CD4-positive, CD25-positive, alpha-beta regulatory T cell (primary cell): Measurements from ENCODE around the gene RNF149. TPM values are rescaled to one million over a fixed set of nuclear protein-coding genes. Genes with fewer than 3 reads are reported as not detected.
"Not testable (repeated sequence)": the region's sequence is repeated elsewhere in the genome, so short reads cannot be mapped to it uniquely, and the experiment has no call there.

Experiments used
- ATAC-seq, 2 donors: fragments of 150-1000 bp; cut with Tn5 transposase; one replicate each; pipeline ENCODE4 v1.10.0; 2021; ENCODE audit warnings: low read depth in 2 of 2, moderate number of reproducible peaks in 2 of 2, moderate library complexity in 1 of 2
- DNase-seq, 3 donors: peaks; one replicate each; pipeline versions ENCODE4 v3.0.0 to v3.0.0-alpha.2; 2012 to 2022; ENCODE audit warnings: mixed read lengths in 1 of 3
- H3K27ac ChIP-seq: one replicate; pipeline ENCODE4 v1.7.0; 2013; ENCODE audit warnings: mild to moderate bottlenecking, low read length; ENCODE audit not compliant: insufficient read depth, poor library complexity, severe bottlenecking
- H3K27me3 ChIP-seq: one replicate; pipeline ENCODE4 v1.7.0; 2013; ENCODE audit warnings: low read length; ENCODE audit not compliant: control insufficient read depth, insufficient read depth
- H3K36me3 ChIP-seq: one replicate; pipeline ENCODE4 v1.7.0; 2013; ENCODE audit warnings: mild to moderate bottlenecking, low read length, moderate library complexity; ENCODE audit not compliant: control insufficient read depth, insufficient read depth
- H3K4me1 ChIP-seq: 2 replicates; pipeline ENCODE4 v1.7.0; 2013; ENCODE audit warnings: mild to moderate bottlenecking, low read length; ENCODE audit not compliant: insufficient read depth, control insufficient read depth, poor library complexity, severe bottlenecking
- H3K4me3 ChIP-seq: one replicate; pipeline ENCODE4 v1.7.0; 2013; ENCODE audit warnings: low read depth, mild to moderate bottlenecking, low read length, moderate library complexity
- H3K9me3 ChIP-seq, 2 experiments: 1 replicate in 1 of 2; 2 replicates in 1 of 2; pipeline ENCODE4 v1.7.0; 2013; ENCODE audit warnings: low read length in 2 of 2, mild to moderate bottlenecking in 1 of 2, moderate library complexity in 1 of 2; ENCODE audit not compliant: control insufficient read depth in 2 of 2
- H3K27ac Mint-ChIP-seq, 3 donors: one replicate each; pipeline ENCODE4 v1.8.0; 2020 to 2022; ENCODE audit warnings: mild to moderate bottlenecking in 3 of 3, mixed read lengths in 3 of 3, moderate library complexity in 2 of 3
- H3K27me3 Mint-ChIP-seq: one replicate; pipeline ENCODE4 v1.8.0; 2022; ENCODE audit warnings: mild to moderate bottlenecking, mixed read lengths
- H3K36me3 Mint-ChIP-seq: one replicate; pipeline ENCODE4 v1.8.0; 2020; ENCODE audit warnings: mixed read lengths
- H3K4me1 Mint-ChIP-seq, 4 donors: one replicate each; pipeline ENCODE4 v1.8.0; 2020 to 2022; ENCODE audit warnings: mixed read lengths in 4 of 4, mild to moderate bottlenecking in 1 of 4
- H3K4me3 Mint-ChIP-seq, 4 donors: one replicate each; pipeline ENCODE4 v1.8.0; 2020 to 2022; ENCODE audit warnings: mild to moderate bottlenecking in 4 of 4, mixed read lengths in 4 of 4, moderate library complexity in 3 of 4
- H3K9me3 Mint-ChIP-seq, 7 donors: one replicate each; pipeline ENCODE4 v1.8.0; 2020 to 2022; ENCODE audit warnings: mixed read lengths in 7 of 7, mild to moderate bottlenecking in 3 of 7, moderate library complexity in 2 of 7
- polyA plus RNA-seq, 4 donors: library from polyadenylated mRNA; unstranded; fragments of 300-500 nt; fragmentation: Illumina TruSeq; gene quantifications; one replicate each; pipeline ENCODE4 v1.2.3, GENCODE V29; 2021
- total RNA-seq: library from RNA; stranded (reverse); gene quantifications from one replicate; pipeline ENCODE4 v1.2.3, GENCODE V29; 2022

RNF149 gene
- total and polyA plus RNA-seq, 5 donors from 2014 or later = 84.4 to 221 (median 92.8) TPM

DNA sequence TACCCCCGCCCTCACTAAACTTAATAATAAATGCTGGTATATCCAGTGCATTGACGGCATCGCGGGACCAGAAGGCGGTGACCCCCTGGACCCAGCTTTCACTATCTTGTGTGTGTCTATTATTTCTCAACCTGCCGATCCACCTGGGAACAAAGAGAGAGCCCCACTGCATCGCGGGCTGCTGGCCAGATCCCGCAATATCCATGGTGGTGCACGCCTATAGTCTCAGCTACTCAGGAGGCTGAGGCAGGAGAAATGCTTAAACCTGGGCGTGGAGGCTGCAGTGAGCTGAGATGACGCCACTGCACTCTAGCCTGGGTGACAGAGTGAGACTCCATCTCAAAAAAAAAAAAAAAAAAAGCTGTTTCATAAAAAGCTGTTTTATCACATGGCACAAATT, 63.6 kb downstream of the RNF149 start:
- not testable (repeated sequence) for H3K27ac ChIP-seq, H3K4me1 ChIP-seq, H3K4me3 ChIP-seq, H3K27me3 ChIP-seq, H3K36me3 Mint-ChIP-seq, ATAC-seq, H3K9me3 Mint-ChIP-seq, DNase-seq, H3K27ac Mint-ChIP-seq, H3K9me3 ChIP-seq, H3K36me3 ChIP-seq, H3K4me3 Mint-ChIP-seq, H3K27me3 Mint-ChIP-seq
- peaks cover 4 to 11% (median 6%) of the 10 kb centered on the region in 4 donors for H3K4me1 Mint-ChIP-seq

DNA sequence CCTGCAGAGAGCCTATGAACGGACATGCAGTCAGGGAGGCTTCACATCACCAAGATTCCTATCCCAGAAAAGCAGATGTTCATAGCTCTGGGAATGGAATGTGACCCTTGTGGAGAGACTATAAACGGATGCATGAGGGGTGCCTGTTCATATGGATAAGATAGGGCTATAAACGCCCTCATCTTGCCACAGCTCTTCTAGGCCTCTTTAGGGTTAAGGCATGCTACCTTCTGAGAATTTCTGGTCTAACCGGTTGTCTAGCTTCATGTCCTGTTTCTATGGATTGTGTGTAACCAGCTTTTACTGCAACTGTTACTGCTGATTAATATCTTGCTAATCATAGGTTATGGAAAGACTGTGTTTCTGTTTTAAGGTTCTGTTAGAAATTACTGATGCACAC, 64.1 kb downstream of the RNF149 start:
- H3K27ac Mint-ChIP-seq, H3K4me3 Mint-ChIP-seq, H3K36me3 Mint-ChIP-seq, ATAC-seq, H3K27ac ChIP-seq, H3K36me3 ChIP-seq, DNase-seq, H3K27me3 ChIP-seq, H3K4me3 ChIP-seq, H3K4me1 ChIP-seq, H3K27me3 Mint-ChIP-seq, H3K9me3 Mint-ChIP-seq, H3K9me3 ChIP-seq: not testable (repeated sequence)
- peaks cover 4 to 11% (median 6%) of the 10 kb centered on the region in 4 donors for H3K4me1 Mint-ChIP-seq

DNA sequence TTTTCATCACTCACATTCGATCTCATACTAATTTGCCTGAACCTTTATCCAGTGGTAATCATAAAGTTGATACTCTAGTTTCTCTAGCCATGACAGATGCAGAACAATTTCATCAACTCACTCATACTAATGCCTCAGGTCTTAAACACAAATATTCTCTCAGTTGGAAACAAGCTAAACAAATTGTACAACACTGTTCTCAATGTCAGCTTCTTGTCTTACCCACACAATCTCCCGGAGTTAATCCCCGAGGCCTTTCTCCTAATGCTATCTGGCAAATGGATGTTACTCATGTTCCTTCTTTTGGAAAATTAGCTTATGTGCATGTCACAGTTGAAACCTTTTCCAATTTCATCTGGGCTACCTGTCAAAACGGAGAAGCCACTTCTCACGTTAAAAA, 67.3 kb downstream of the RNF149 start:
- Mint-ChIP-seq H3K27ac (no peak overlapping the region), H3K27me3 (no peaks in the 10 kb centered on the region), H3K4me3 (no peak overlapping the region), H3K36me3 (peaks cover 3% of the 10 kb centered on the region), H3K9me3 (no peaks in the 10 kb centered on the region), H3K4me1 (peaks cover 4 to 11% (median 6%) of the 10 kb centered on the region in 4 donors)
- Histone ChIP-seq H3K36me3 (no peaks in the 10 kb centered on the region), H3K4me3 (no peak overlapping the region), H3K27me3 (no peaks in the 10 kb centered on the region), H3K9me3 (no peaks in the 10 kb centered on the region), H3K4me1 (no peaks in the 10 kb centered on the region), H3K27ac (no peak overlapping the region)
- no peak for ATAC-seq
- DNase-seq = no peak

DNA sequence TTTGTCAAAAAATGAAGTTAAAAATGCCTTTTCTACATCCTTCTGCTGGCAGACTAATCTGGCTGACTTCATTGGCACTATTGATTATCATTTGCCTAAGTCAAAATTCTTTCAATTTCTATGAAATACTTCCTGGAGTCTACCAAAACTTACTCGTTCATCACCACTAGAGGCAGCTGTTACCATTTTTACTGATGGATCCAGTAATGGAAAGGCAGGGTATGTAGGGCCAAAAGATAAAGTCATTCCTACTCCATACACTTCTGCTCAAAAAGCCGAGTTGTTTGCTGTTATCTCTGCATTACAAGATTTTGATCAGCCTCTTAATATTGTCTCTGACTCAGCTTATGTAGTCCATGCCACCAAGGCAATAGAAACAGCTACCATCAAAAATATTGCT, 67.8 kb downstream of the RNF149 start:
- not testable (repeated sequence) for H3K4me1 ChIP-seq, H3K36me3 Mint-ChIP-seq, H3K27ac Mint-ChIP-seq, H3K4me3 ChIP-seq, H3K9me3 ChIP-seq, H3K27me3 ChIP-seq, H3K4me3 Mint-ChIP-seq, H3K36me3 ChIP-seq, ATAC-seq, H3K9me3 Mint-ChIP-seq, H3K27me3 Mint-ChIP-seq, H3K27ac ChIP-seq
- DNase-seq = peak in 2 of 3 donors; percentile 17 to 35
- peaks cover 4 to 11% (median 6%) of the 10 kb centered on the region in 4 donors for H3K4me1 Mint-ChIP-seq

DNA sequence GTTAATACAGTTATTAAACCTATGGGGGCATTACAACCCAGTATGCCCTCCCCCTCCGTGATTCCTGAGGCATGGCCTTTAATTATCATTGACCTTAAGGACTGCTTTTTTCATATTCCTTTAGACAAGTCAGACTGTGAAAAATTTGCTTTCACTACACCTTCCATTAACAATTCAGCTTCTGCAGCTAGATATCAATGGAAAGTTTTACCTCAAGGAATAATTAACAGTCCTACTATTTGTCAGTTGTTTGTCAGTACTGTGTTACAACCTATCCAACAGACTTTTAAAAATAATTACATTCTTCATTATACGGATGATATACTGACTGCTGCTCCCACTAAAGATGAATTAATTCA, 68.8 kb downstream of the RNF149 start:
- not testable (repeated sequence) for H3K36me3 Mint-ChIP-seq, H3K9me3 Mint-ChIP-seq, H3K4me3 Mint-ChIP-seq, H3K27ac Mint-ChIP-seq, H3K4me1 ChIP-seq, ATAC-seq, H3K27me3 Mint-ChIP-seq, H3K4me3 ChIP-seq, DNase-seq, H3K9me3 ChIP-seq, H3K27ac ChIP-seq, H3K36me3 ChIP-seq, H3K27me3 ChIP-seq
- peaks cover 4 to 11% (median 6%) of the 10 kb centered on the region in 4 donors for H3K4me1 Mint-ChIP-seq

DNA sequence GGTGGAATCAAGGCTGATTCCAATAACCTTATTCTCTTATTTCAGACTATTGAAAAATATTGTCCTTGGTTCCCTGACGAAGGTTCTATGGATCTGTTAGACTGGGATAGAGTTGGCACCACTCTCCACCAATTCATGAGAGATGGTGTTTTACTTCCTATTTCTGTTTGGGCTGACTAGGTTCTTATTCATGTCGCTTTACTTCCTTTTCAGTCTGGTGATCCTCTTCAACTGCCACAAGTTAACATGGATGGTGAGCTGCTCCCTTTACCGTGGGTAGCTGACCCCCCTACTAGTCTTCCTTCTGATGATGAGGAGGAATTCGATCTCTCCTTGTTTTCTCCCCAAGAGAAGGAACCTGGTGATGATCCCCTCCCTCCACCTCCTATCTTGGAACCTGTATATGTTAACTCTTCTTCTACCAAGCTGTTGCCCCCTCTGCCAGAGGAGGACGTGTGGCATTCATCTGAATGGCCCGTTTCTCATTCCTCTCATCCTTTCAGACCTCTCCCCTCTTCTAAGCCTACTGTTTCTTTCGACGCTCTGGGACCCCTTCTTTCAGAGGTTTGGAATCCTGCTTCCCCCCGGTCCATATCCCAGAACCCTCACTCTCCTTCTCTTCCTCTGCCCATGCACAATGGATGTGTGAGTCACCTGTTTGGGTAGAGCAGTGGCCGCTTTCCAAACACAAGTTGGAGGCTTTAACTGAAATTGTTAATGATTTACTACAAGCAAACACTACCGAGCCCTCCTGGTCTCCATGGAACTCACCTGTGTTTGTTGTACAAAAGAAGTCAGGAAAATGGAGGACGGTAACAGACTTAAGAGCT, 69.4 kb downstream of the RNF149 start:
- DNase-seq = no peak
- no peak for ATAC-seq
- H3K27ac ChIP-seq = no peak overlapping the region
- Mint-ChIP-seq H3K9me3 (no peaks in the 10 kb centered on the region), H3K4me1 (peaks cover 4 to 11% (median 6%) of the 10 kb centered on the region in 4 donors), H3K27ac (peak overlapping the region in 1 of 3 donors; percentile 38), H3K36me3 (peaks cover 3% of the 10 kb centered on the region), H3K27me3 (no peaks in the 10 kb centered on the region), H3K4me3 (no peak overlapping the region)
- no peaks in the 10 kb centered on the region for H3K9me3 ChIP-seq
- no peaks in the 10 kb centered on the region for H3K4me1 ChIP-seq
- H3K27me3 ChIP-seq = no peaks in the 10 kb centered on the region
- no peaks in the 10 kb centered on the region for H3K36me3 ChIP-seq
- no peak overlapping the region for H3K4me3 ChIP-seq

DNA sequence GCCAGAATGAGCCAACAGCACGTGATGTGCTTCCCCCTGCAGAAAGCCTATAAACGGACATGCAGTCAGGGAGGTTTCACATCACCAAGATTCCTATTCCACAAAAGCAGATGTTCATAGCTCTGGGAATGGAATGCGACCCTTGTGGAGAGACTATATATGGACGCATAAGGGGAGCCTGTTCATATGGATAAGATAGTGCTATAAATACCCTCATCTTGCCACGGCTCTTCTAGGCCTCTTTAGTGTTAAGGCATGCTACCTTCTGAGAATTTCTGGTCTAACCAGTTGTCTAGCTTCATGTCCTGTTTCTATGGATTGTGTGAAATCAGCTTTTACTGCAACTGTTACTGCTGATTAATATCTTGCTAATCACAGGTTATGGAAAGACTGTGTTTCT, 70.6 kb downstream of the RNF149 start:
- not testable (repeated sequence) for DNase-seq, H3K27me3 ChIP-seq, H3K4me3 Mint-ChIP-seq, H3K36me3 ChIP-seq, ATAC-seq, H3K4me1 ChIP-seq, H3K4me3 ChIP-seq, H3K9me3 ChIP-seq, H3K27ac ChIP-seq, H3K27me3 Mint-ChIP-seq, H3K36me3 Mint-ChIP-seq, H3K9me3 Mint-ChIP-seq, H3K27ac Mint-ChIP-seq
- peaks cover 4 to 11% (median 6%) of the 10 kb centered on the region in 4 donors for H3K4me1 Mint-ChIP-seq

DNA sequence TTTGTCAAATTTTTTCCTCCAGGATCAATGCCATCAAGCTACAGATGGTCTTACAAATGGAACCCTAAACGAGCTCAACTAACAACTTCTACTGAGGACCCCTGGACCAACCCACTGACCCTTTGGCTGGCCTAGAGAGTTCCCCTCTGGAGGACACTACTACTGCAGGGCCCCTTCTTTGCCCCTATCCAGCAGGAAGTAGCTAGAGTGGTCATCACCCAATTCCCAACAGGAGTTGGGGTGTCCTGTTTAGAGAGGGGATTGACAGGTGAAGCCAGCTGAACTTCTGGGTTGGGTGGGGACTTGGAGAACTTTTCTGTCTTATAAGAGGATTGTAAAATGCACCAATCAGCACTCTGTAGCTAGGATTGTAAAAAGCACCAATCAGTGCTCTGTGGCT, 72.5 kb downstream of the RNF149 start:
- peaks cover 13% of the 10 kb centered on the region for H3K36me3 Mint-ChIP-seq
- not testable (repeated sequence) for DNase-seq, H3K27me3 ChIP-seq, ATAC-seq, H3K27ac Mint-ChIP-seq, H3K27ac ChIP-seq, H3K4me1 Mint-ChIP-seq, H3K27me3 Mint-ChIP-seq, H3K4me1 ChIP-seq, H3K4me3 ChIP-seq, H3K9me3 Mint-ChIP-seq, H3K9me3 ChIP-seq, H3K36me3 ChIP-seq, H3K4me3 Mint-ChIP-seq
